Stomach (tissue), 4 donors: ENCODE results near the gene CRB2.

Experiments
- CTCF ChIP-seq, 7 experiments: fragments of 450-650 bp in 4 of 7; fragments of 200-600 bp in 3 of 7; sonication (generic) in 3 of 7; IDR thresholded peaks; one replicate each; pipeline ENCODE4 v1.5.1; 2016 to 2019; ENCODE audit warnings: antibody characterized with exemption in 7 of 7, control low read depth in 2 of 7, mild to moderate bottlenecking in 1 of 7
- EP300 ChIP-seq: sonication (generic); formaldehyde crosslinking; IDR thresholded peaks from one replicate; pipeline ENCODE4 v1.6.1; 2017; ENCODE audit warnings: antibody characterized with exemption
- POLR2A ChIP-seq, 4 donors: fragments of 450-650 bp; IDR thresholded peaks; one replicate each; pipeline ENCODE4 v1.6.1; 2016; ENCODE audit warnings: antibody characterized with exemption in 4 of 4, control low read depth in 2 of 4, mild to moderate bottlenecking in 1 of 4, moderate library complexity in 1 of 4
- POLR2AphosphoS5 ChIP-seq, 3 donors: sonication (generic); formaldehyde crosslinking; IDR thresholded peaks; one replicate each; pipeline ENCODE4 v1.6.1; 2016; ENCODE audit warnings: antibody characterized with exemption in 3 of 3

GRCh38 chr9:123321616-123322272, 34.3 kb upstream of the CRB2 start:
- TF ChIP-seq CTCF (IDR thresholded peaks at IDR 0.05) (no peak), POLR2AphosphoS5 (IDR thresholded peaks at IDR 0.05) (no peak), EP300 (no peak), POLR2A (IDR thresholded peaks at IDR 0.05) (no peak)
